Gastrocnemius medialis (tissue), 4 donors: ENCODE measurements around the gene ZNF750. TPM values are rescaled to one million over a fixed set of nuclear protein-coding genes. Genes with fewer than 3 reads are reported as not detected.

ENCODE experiments used
- ATAC-seq, 2 donors: fragments of 150-250 bp; one replicate each; pipeline ENCODE4 v1.9.1; 2016
- DNase-seq, 2 donors: peaks; one replicate each; pipeline ENCODE4 v3.0.0-alpha.2; 2019
- H3K27ac ChIP-seq, 4 donors: fragments of 200-600 bp; sonication (generic); 1 replicate in 1 of 4; 2 replicates in 3 of 4; pipeline ENCODE4 v1.5.1; 2016 to 2018; ENCODE audit warnings: mild to moderate bottlenecking in 2 of 4, moderate library complexity in 1 of 4
- H3K27me3 ChIP-seq, 3 donors: fragments of 200-600 bp; sonication (generic) in 2 of 3; 1 replicate in 1 of 3; 2 replicates in 2 of 3; pipeline versions ENCODE4 v1.5.1 to v1.6.0; 2016 to 2019; ENCODE audit warnings: mild to moderate bottlenecking in 1 of 3, moderate library complexity in 1 of 3
- H3K36me3 ChIP-seq, 2 donors: fragments of 200-600 bp; sonication (generic) in 1 of 2; one replicate each; pipeline ENCODE4 v1.5.1; 2017 to 2018
- H3K4me1 ChIP-seq, 2 donors: fragments of 200-600 bp; sonication (generic) in 1 of 2; one replicate each; pipeline ENCODE4 v1.5.1; 2016 to 2017; ENCODE audit warnings: mild to moderate bottlenecking in 2 of 2
- H3K4me3 ChIP-seq, 4 donors: fragments of 200-600 bp; sonication (generic) in 3 of 4; 1 replicate in 1 of 4; 2 replicates in 3 of 4; pipeline ENCODE4 v1.5.1; 2016 to 2019; ENCODE audit warnings: mild to moderate bottlenecking in 2 of 4
- H3K9me3 ChIP-seq, 3 donors: fragments of 200-600 bp; sonication (generic) in 2 of 3; 1 replicate in 1 of 3; 2 replicates in 2 of 3; pipeline ENCODE4 v1.5.1; 2016 to 2019
- POLR2A ChIP-seq, 2 donors: fragments of 450-650 bp; IDR thresholded peaks; one replicate each; pipeline ENCODE4 v1.6.1; 2017; ENCODE audit warnings: antibody characterized with exemption in 2 of 2, mild to moderate bottlenecking in 2 of 2, moderate library complexity in 2 of 2
- in situ Hi-C, 4 donors: fragments of 200-750 bp; cut with MboI; loops; one replicate each; pipeline versions ENCODE4 v1.15.0 to v1.8.0; 2017; ENCODE audit warnings: low sequenced_read_pairs in 4 of 4
- intact Hi-C: fragments of 100-400 bp; cut with DNase I; formaldehyde crosslinking; loops from one replicate; pipeline ENCODE4 v1.15.1; 2023; ENCODE audit warnings: low total_unique reads
- total RNA-seq, 4 donors: library from RNA; depleted of rRNA; stranded (reverse); fragments of >200 nt; gene quantifications; one replicate each; pipeline versions ENCODE4 v1.1.0 to v1.2.3, GENCODE V29; 2016
- TF ChIP-seq, protein P1 (sequence below), 5 experiments: fragments of 450-650 bp in 3 of 5; fragments of 200-600 bp in 2 of 5; sonication (generic) in 2 of 5; IDR thresholded peaks in 4 of 5; conservative IDR thresholded peaks in 1 of 5; 1 replicate in 4 of 5; 2 replicates in 1 of 5; pipeline ENCODE4 v1.5.1; 2016 to 2019; ENCODE audit warnings: antibody characterized with exemption in 5 of 5, mild to moderate bottlenecking in 3 of 5, moderate library complexity in 3 of 5

ZNF750 gene
- total RNA-seq, 4 donors from 2014 or later, result 2.5 to 17.8 (median 11.7) TPM

DNA sequence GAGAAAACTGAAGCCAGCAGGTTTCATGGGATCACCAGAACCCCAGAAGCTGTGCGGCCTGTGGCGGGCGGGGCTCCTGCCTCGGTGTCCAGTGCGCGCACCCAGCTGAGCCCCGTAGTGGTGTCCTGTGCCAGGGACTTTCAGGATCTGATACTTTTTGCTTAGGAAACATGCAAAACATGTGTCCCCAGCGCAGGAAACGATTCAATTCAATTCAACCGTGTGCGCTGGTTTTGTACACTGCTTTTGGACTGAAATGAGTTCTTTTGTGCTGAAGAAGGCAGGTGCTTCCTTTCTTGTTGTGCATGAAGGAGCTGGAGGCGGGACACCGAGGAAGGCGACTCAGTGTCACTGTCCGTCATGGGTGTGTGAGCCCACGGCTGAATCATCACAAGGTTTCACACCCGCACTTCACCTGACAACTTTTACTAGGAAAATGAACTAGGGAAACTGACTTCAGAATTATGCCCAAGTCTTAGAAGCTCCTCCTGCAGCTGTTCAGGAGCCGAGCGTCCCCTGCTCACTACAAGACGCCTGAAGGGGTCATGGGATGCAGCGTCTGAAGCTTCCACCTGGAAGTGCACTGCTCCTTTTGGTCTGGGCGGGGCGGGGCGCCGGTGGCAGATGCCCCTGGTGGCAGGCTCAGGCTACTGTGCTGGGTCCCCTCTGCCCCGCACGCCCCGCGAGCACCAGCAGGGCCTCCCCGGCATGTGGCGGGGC, 31.4 kb upstream of the ZNF750 start:
- no peak for DNase-seq

DNA sequence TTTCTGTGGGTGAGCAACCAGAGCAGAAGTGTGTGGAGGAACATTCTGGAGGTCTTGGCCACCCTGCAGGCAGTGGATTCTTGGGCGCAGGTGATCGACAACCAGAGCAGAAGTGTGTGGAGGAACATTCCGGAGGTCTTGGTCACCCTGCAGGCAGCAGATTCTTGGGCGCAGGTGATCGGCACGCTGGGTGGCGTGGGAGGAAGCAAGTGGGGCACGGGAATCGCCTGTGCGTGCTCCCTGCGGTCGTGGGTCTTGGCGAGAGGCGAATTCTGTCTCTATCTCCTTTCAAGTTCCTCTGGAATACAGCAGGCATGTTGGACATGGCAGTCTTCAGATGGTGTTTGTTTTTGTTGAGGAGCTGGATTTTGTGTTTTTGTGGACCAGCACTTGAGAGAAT, 30.7 kb upstream of the ZNF750 start:
- no peak overlapping the region for H3K4me3 ChIP-seq
- TF ChIP-seq, protein P1, sequence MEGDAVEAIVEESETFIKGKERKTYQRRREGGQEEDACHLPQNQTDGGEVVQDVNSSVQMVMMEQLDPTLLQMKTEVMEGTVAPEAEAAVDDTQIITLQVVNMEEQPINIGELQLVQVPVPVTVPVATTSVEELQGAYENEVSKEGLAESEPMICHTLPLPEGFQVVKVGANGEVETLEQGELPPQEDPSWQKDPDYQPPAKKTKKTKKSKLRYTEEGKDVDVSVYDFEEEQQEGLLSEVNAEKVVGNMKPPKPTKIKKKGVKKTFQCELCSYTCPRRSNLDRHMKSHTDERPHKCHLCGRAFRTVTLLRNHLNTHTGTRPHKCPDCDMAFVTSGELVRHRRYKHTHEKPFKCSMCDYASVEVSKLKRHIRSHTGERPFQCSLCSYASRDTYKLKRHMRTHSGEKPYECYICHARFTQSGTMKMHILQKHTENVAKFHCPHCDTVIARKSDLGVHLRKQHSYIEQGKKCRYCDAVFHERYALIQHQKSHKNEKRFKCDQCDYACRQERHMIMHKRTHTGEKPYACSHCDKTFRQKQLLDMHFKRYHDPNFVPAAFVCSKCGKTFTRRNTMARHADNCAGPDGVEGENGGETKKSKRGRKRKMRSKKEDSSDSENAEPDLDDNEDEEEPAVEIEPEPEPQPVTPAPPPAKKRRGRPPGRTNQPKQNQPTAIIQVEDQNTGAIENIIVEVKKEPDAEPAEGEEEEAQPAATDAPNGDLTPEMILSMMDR (IDR thresholded peaks at IDR 0.05 in 4 of 5, conservative IDR thresholded peaks at IDR 0.05 in 1 of 5), result no peak
- no peak for TF ChIP-seq POLR2A (IDR thresholded peaks at IDR 0.05)
- DNase-seq (no peak), ATAC-seq (no peak)
- H3K9me3 ChIP-seq, result no peaks in the 10 kb centered on the region
- H3K4me1 ChIP-seq, result peaks cover 8 to 27% of the 10 kb centered on the region in 2 donors
- H3K36me3 ChIP-seq, result peaks cover 0 to 11% of the 10 kb centered on the region in 2 donors
- H3K27ac ChIP-seq, result peak overlapping the region in 3 of 4 donors; percentile 29 to 48 (median 40)
- no peaks in the 10 kb centered on the region for H3K27me3 ChIP-seq
- in situ Hi-C loops, result no loop called here
- intact Hi-C loops, result no loop called here

More for the DNA sequence above, 31.4 kb upstream of the ZNF750 start:
- H3K4me3 ChIP-seq, result no peak overlapping the region
- intact Hi-C loops (no loop called here), in situ Hi-C loops (no loop called here)
- TF ChIP-seq POLR2A (IDR thresholded peaks at IDR 0.05), result no peak
- TF ChIP-seq, protein P1 (IDR thresholded peaks at IDR 0.05 in 4 of 5, conservative IDR thresholded peaks at IDR 0.05 in 1 of 5), result no peak
- peak overlapping the region; percentile 40 to 73 (median 54) for H3K27ac ChIP-seq
- H3K4me1 ChIP-seq, result peaks cover 13 to 27% of the 10 kb centered on the region in 2 donors
- H3K27me3 ChIP-seq, result no peaks in the 10 kb centered on the region
- ATAC-seq, result peak in 1 of 2 donors; percentile 12
- H3K36me3 ChIP-seq, result peaks cover 0 to 11% of the 10 kb centered on the region in 2 donors
- no peaks in the 10 kb centered on the region for H3K9me3 ChIP-seq

DNA sequence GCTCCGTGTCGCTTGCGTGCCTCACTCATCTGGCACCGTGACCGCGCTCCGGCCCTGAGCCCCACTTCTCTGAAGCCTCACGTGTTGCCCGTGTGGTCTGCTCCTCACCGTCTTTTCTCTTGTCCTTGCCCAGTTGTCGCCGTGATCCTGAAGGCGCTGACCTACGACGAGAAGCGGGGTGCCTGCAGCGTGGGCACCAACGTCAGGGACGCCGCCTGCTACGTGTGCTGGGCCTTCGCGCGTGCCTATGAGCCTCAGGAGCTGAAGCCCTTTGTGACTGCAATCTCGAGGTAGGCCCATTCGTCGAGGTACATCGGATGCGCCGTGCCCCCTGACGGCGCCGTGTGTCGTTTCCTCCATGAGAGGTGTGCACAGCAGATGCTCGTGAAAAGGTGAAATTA, 30.3 kb upstream of the ZNF750 start:
- Histone ChIP-seq H3K27ac (peak overlapping the region in 2 of 4 donors; percentile 29 to 40), H3K4me3 (no peak overlapping the region), H3K9me3 (no peaks in the 10 kb centered on the region), H3K36me3 (peaks cover 0 to 11% of the 10 kb centered on the region in 2 donors), H3K27me3 (no peaks in the 10 kb centered on the region), H3K4me1 (peaks cover 8 to 29% of the 10 kb centered on the region in 2 donors)
- intact Hi-C loops, result no loop called here
- no peak for ATAC-seq
- TF ChIP-seq POLR2A (IDR thresholded peaks at IDR 0.05), result no peak
- TF ChIP-seq, protein P1 (IDR thresholded peaks at IDR 0.05 in 4 of 5, conservative IDR thresholded peaks at IDR 0.05 in 1 of 5), result no peak
- no peak for DNase-seq
- in situ Hi-C loops, result no loop called here

DNA sequence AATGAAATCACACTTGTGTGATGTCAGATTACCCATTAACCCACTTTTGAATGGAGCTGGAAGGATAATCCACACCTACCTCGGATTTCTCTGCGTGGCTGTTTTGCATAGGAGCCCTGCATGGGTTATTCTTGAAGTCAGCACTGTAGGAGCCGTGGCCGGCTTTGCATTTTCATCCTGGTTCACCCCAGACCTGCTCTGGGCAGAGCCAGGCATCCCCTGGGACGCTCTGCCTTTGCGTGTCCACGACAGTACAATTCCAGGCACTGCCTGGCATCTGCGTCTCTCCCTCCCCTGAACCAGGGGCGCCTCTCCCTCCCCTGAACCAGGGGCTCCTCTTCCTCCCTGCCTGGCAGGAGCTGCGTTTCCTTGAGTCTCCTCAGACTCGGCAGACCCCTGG, 29.7 kb upstream of the ZNF750 start:
- no peaks in the 10 kb centered on the region for H3K9me3 ChIP-seq
- DNase-seq, result no peak
- in situ Hi-C loops, result no loop called here
- no peak overlapping the region for H3K4me3 ChIP-seq
- H3K36me3 ChIP-seq, result peaks cover 0 to 11% of the 10 kb centered on the region in 2 donors
- H3K27ac ChIP-seq, result peak overlapping the region in 1 of 4 donors; percentile 40
- H3K27me3 ChIP-seq, result no peaks in the 10 kb centered on the region
- peaks cover 10 to 34% of the 10 kb centered on the region in 2 donors for H3K4me1 ChIP-seq
- intact Hi-C loops, result no loop called here
- ATAC-seq, result no peak
- TF ChIP-seq, protein P1 (IDR thresholded peaks at IDR 0.05 in 4 of 5, conservative IDR thresholded peaks at IDR 0.05 in 1 of 5), result no peak
- TF ChIP-seq POLR2A (IDR thresholded peaks at IDR 0.05), result no peak
